ENCODE measurements around the gene RAMP1. TPM values are rescaled to one million over a fixed set of nuclear protein-coding genes. Genes with fewer than 3 reads are reported as not detected.

The RAMP1 gene
- total RNA-seq, 4 donors from 2014 or later: 1.3 to 50.8 (median 31.5) TPM

GRCh38 chr2:237927986-237928385 is 68.6 kb downstream of the RAMP1 start:
- TF ChIP-seq CTCF (IDR thresholded peaks at IDR 0.05): no peak
- no peak for ATAC-seq (ENCODE audit: low FRiP score)
- no peak for DNase-seq (ENCODE audit: low spot score)

DNA sequence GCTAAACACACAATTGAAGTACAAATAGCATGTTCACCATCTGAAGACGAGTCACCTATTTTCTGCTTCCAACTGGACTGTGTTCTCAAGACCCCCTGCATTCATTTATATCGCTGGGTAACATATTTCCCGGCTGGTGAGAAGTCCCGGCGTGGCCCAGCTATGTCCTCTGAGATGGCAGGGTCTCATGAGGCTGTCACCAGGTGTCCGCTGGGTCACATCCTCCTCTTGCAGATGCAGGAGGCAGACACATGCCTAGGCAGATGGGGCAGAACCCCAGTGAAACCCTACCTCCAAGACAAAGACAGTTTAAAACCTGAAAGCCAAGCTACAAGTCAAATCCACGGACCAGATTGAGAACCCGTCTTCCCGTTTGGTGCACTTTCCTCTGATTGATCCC is 70.6 kb downstream of the RAMP1 start:
- no peak for TF ChIP-seq CTCF (IDR thresholded peaks at IDR 0.05)
- DNase-seq (ENCODE audit: low spot score) (no peak), ATAC-seq (ENCODE audit: low FRiP score) (no peak)

GRCh38 chr2:237931205-237931721 is 71.8 kb downstream of the RAMP1 start:
- ATAC-seq (ENCODE audit: low FRiP score): no peak
- DNase-seq (ENCODE audit: low spot score): no peak
- TF ChIP-seq CTCF (IDR thresholded peaks at IDR 0.05): no peak

GRCh38 chr2:237932731-237933131 is 73.3 kb downstream of the RAMP1 start:
- DNase-seq (ENCODE audit: low spot score) (no peak), ATAC-seq (ENCODE audit: low FRiP score) (peak; percentile 52)
- TF ChIP-seq CTCF (IDR thresholded peaks at IDR 0.05): no peak

DNA sequence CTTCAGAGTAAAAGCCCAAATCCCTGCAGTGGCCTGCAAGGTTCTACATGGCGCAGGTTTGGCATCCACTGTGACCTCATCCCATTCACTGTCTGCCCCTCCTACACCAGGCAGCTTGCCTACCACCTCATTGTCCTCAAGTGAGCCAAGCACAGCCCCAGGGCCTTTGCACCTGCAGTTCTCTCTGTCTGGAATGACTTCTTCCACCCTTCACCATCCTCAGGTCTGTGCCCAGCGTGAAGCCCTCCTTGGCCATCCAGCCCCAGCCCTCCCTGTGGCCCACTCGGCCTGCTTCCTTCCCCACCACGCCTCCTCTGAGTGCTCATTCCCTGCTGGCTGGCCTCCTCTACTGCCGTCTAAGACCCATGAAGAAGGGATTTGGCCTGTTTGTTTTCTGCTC is 74.8 kb downstream of the RAMP1 start:
- DNase-seq (ENCODE audit: low spot score) (no peak), ATAC-seq (ENCODE audit: low FRiP score) (no peak)
- no peak for TF ChIP-seq CTCF (IDR thresholded peaks at IDR 0.05)

DNA sequence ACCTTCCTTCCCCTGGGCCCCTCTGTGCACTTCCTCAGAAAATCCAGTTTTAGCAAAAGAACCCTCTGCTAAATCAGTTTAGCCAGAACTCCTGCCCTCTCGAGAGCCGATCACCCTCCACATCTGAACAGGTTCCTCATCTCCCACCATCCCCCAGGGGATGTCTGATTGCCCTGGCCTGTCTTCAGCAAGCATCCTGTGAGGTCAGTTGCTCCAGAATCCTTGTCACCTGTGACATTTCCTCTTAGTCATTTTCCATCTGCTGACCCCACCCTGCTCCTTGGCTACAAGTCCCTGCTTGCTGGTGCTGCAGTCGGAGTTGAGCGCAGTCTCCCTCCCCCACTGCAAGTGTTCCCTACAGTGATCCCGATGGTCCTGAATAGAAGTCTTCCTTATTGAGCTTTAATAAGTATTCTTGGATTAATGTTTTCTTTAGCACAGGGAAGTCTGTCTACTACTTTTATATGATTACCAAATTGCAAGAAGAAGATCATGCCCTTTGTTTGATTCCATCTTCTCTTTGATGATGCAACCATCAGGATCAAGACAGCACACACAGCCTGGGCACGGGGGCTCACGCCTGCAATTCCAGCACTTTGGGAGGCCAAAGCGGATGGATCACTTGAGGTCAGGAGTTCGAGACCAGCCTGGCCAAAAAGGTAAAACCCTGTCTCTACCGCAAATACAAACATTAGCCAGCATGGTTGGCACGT is 76.5 kb downstream of the RAMP1 start:
- ATAC-seq (ENCODE audit: low FRiP score): no peak

More for the DNA sequence above, 76.5 kb downstream of the RAMP1 start:
- TF ChIP-seq CTCF (IDR thresholded peaks at IDR 0.05): no peak
- DNase-seq (ENCODE audit: low spot score): no peak

Measured in omental fat pad (tissue), 4 donors.